ENCODE results near the gene TFF2. TPM values are rescaled to one million over a fixed set of nuclear protein-coding genes. Genes with fewer than 3 reads are reported as not detected.

The TFF2 gene
- total and polyA plus RNA-seq, 10 donors, result 0.14 TPM; not detected in 9

DNA sequence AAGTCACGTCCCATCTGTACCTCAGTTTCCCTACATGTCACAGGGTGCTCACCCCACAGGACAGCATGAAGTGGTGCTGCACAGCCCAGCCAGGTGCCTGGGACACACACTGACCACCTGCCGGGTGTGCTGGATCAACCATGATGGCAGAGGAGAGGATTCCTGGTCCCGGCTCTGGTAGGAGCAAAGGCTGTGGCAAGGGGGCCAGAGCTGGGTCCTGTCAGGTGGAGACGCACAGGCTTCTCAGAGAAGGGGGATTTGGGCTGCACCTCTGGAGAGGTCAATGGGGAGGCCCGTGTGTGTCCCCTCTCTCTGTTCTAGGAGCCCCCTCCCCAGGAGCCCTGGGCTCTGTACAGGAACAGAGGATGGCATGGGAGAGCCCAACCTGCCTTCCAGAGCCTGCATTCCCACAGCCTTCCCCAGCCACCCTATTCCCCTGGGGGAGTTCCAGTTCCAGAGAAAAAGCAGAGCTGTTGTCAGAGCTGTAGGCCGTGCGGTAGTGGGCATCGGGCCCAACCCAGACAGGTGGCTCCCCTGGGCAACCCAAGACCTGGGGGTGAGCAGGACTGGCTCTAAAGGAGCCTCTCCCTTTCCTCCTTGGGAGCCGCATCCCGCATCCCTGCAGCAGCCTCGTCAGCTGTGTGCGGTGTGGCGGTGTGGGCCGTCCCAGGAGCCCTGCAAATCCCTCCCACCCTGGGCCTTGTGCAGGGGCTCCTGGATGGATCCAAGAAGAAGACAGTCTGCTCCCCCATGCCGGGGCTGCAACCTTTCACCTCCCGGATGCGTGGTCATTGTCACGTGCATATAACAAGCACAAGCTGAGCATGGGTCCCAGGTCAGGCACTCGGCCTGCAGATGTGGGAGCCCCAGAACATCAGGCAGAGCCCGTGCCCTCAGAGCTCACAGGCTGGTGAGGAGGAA is 32.7 kb downstream of the TFF2 start:
- Histone ChIP-seq H3K4me3 (no peak overlapping the region), H3K4me1 (peaks cover 10 to 53% (median 31%) of the 10 kb centered on the region in 6 donors), H3K36me3 (no peaks in the 10 kb centered on the region), H3K9me3 (no peaks in the 10 kb centered on the region), H3K27me3 (replicated peaks in 1 of 7) (peaks cover 0 to 14% (median 0%) of the 10 kb centered on the region in 7 donors), H3K27ac (peak overlapping the region in 3 of 8 donors; percentile 72 to 75 (median 72))
- TF ChIP-seq, protein P1, sequence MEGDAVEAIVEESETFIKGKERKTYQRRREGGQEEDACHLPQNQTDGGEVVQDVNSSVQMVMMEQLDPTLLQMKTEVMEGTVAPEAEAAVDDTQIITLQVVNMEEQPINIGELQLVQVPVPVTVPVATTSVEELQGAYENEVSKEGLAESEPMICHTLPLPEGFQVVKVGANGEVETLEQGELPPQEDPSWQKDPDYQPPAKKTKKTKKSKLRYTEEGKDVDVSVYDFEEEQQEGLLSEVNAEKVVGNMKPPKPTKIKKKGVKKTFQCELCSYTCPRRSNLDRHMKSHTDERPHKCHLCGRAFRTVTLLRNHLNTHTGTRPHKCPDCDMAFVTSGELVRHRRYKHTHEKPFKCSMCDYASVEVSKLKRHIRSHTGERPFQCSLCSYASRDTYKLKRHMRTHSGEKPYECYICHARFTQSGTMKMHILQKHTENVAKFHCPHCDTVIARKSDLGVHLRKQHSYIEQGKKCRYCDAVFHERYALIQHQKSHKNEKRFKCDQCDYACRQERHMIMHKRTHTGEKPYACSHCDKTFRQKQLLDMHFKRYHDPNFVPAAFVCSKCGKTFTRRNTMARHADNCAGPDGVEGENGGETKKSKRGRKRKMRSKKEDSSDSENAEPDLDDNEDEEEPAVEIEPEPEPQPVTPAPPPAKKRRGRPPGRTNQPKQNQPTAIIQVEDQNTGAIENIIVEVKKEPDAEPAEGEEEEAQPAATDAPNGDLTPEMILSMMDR (IDR thresholded peaks at IDR 0.05 in 8 of 11, conservative IDR thresholded peaks at IDR 0.05 in 3 of 11), result no peak
- no peak for TF ChIP-seq POLR2AphosphoS5 (IDR thresholded peaks at IDR 0.05)
- TF ChIP-seq POLR2A (IDR thresholded peaks at IDR 0.05), result no peak
- intact Hi-C loops (cut with DNase I; ENCODE audit: low total_unique reads), result no loop called here
- 85 to 89% (median 86%) methylated on average over 13 to 20 of the region's 20 CpGs for WGBS, 5 donors
- peak; percentile 71 for DNase-seq

DNA sequence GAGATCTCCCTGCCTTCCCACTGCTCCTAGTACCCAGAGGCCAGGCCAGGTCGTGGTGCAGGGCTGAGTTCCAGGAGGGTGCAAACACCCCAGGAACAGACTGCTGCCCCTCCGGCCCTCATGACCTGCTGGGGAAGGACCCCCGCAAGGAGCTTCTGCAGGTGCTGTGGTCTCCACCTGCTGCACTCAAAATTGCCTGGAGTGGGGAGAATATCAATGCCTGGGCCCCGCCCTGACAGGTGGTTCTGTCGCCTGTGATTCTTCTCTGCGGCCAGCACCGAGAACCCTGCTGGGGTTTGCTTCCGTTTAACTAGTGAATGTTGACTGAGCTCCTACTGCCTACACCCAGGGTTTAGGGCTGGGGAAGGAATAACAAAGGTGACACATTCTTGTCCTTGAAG is 33.5 kb downstream of the TFF2 start:
- no peak for DNase-seq
- intact Hi-C loops (cut with DNase I; ENCODE audit: low total_unique reads), result no loop called here

DNA sequence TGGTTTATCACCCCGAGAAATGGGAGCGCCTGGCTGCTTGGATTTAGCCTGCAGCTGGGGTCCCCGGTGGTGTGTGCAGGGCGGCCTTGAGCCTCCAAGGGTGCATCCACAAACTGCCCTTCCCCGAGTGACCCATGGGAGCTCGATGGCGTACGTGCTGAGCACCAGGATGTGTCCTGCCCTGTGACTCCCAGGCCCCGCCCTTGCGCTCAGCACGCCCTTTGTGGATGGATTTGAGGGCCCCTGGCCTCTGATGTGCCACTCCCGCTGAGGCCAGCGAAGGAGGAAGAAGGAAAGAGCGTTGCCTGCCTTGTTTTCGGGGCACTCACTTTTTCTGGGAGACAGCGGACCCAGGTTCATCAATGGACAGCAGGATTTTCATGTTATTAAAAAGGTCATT is 33.9 kb downstream of the TFF2 start:
- Histone ChIP-seq H3K27ac (no peak overlapping the region), H3K4me1 (peaks cover 10 to 65% (median 37%) of the 10 kb centered on the region in 6 donors), H3K27me3 (replicated peaks in 1 of 7) (peaks cover 0 to 19% (median 0%) of the 10 kb centered on the region in 7 donors), H3K36me3 (no peaks in the 10 kb centered on the region), H3K4me3 (no peak overlapping the region), H3K9me3 (no peaks in the 10 kb centered on the region)
- 82 to 94% (median 86%) methylated on average over 11 to 16 of the region's 16 CpGs for WGBS, 5 donors
- TF ChIP-seq POLR2A (IDR thresholded peaks at IDR 0.05), result no peak
- TF ChIP-seq, protein P1 (IDR thresholded peaks at IDR 0.05 in 8 of 11, conservative IDR thresholded peaks at IDR 0.05 in 3 of 11), result no peak
- peak in 1 of 3 donors; percentile 33 for TF ChIP-seq POLR2AphosphoS5 (IDR thresholded peaks at IDR 0.05)
- intact Hi-C loops (cut with DNase I; ENCODE audit: low total_unique reads), result no loop called here
- DNase-seq, result peak; percentile 68

More for the DNA sequence above, 33.5 kb downstream of the TFF2 start:
- no peaks in the 10 kb centered on the region for H3K36me3 ChIP-seq
- no peak overlapping the region for H3K27ac ChIP-seq
- H3K9me3 ChIP-seq, result no peaks in the 10 kb centered on the region
- no peak overlapping the region for H3K4me3 ChIP-seq
- H3K27me3 ChIP-seq (replicated peaks in 1 of 7), result peaks cover 0 to 18% (median 0%) of the 10 kb centered on the region in 7 donors
- TF ChIP-seq POLR2AphosphoS5 (IDR thresholded peaks at IDR 0.05), result no peak
- no peak for TF ChIP-seq POLR2A (IDR thresholded peaks at IDR 0.05)
- TF ChIP-seq, protein P1 (IDR thresholded peaks at IDR 0.05 in 8 of 11, conservative IDR thresholded peaks at IDR 0.05 in 3 of 11), result no peak
- peaks cover 10 to 61% (median 34%) of the 10 kb centered on the region in 6 donors for H3K4me1 ChIP-seq
- 81 to 91% (median 86%) methylated on average over 6 to 8 of the region's 8 CpGs for WGBS, 5 donors

DNA sequence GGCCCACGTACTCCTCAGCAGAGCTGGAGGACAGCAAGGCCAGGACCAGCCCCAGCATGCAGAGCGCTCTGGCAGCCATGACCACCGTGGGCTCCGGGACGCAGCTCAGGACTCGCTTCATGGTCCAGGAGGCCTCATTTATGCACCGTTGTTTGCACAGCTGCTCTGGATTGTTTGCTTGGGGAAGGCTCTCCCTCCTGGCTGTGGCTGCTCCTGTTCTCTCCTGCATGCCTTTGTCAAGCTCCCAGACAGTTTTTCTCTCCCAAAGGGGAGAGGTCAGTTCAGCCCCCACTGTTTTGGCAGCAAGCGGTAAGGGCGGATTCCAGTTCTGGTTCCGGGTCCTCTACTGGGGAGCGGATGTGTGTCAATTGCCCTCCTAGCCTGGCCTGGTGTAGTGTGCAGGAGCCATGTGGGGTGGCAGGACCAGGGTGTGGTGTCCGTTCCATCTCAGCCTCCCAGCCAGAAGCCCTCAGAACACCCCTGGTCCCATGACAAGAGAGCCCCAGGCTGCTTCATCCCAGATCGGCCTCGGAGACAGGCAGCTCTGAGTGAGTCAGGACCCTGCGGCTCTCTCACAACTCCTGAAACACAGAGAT is 35.4 kb downstream of the TFF2 start, which contains the start of gene TFF3:
TFF3 (minus strand) TSS at position 114 of the 596 bp plus-strand sequence; CDS start at position 79, 35 bp downstream.
- peak; percentile 79 for DNase-seq
- H3K4me3 ChIP-seq, result peak within 1 kb of the TSS in 2 of 8 donors; percentile 22 to 52
- H3K36me3 ChIP-seq, result no peaks in the 10 kb centered on the region
- WGBS, 5 donors, result 71 to 91% (median 79%) methylated on average over 14 to 15 of the region's 15 CpGs
- H3K27me3 ChIP-seq (replicated peaks in 1 of 7), result peaks cover 0 to 19% (median 0%) of the 10 kb centered on the region in 7 donors
- H3K27ac ChIP-seq, result peak within 1 kb of the TSS in 5 of 8 donors; percentile 38 to 73 (median 65)
- no peaks in the 10 kb centered on the region for H3K9me3 ChIP-seq
- peaks cover 10 to 75% (median 42%) of the 10 kb centered on the region in 6 donors for H3K4me1 ChIP-seq
- intact Hi-C loops (cut with DNase I; ENCODE audit: low total_unique reads), result no loop called here
- no peak for TF ChIP-seq POLR2A (IDR thresholded peaks at IDR 0.05)
- TF ChIP-seq POLR2AphosphoS5 (IDR thresholded peaks at IDR 0.05), result peak; percentile 48 to 81 (median 79)

All from spleen (tissue), 11 donors.